Mucosa of rectum (tissue), 2 donors: ENCODE data around the gene DDX31.
"Not testable (repeated sequence)": the region's sequence is repeated elsewhere in the genome, so short reads cannot be mapped to it uniquely, and the experiment has no call there.

Experiments
- H3K27ac ChIP-seq, 2 donors: one replicate each; pipeline ENCODE4 v1.7.0; 2013; ENCODE audit warnings: inconsistent platforms in 2 of 2, low read depth in 2 of 2, low read length in 2 of 2
- H3K27me3 ChIP-seq, 2 donors: one replicate each; pipeline ENCODE4 v1.7.0; 2013; ENCODE audit warnings: low read length in 2 of 2; ENCODE audit not compliant: control insufficient read depth in 2 of 2, insufficient read depth in 2 of 2
- H3K36me3 ChIP-seq, 2 donors: one replicate each; pipeline ENCODE4 v1.7.0; 2013; ENCODE audit warnings: low read length in 2 of 2; ENCODE audit not compliant: control insufficient read depth in 2 of 2, insufficient read depth in 2 of 2
- H3K4me1 ChIP-seq, 2 donors: one replicate each; pipeline ENCODE4 v1.7.0; 2013; ENCODE audit warnings: low read length in 2 of 2, mild to moderate bottlenecking in 1 of 2; ENCODE audit not compliant: control insufficient read depth in 2 of 2, insufficient read depth in 2 of 2
- H3K4me3 ChIP-seq, 2 donors: one replicate each; pipeline ENCODE4 v1.7.0; 2013; ENCODE audit warnings: low read length in 2 of 2
- H3K9ac ChIP-seq, 2 donors: one replicate each; pipeline ENCODE4 v1.7.0; 2013; ENCODE audit warnings: low read length in 2 of 2, low read depth in 1 of 2, mild to moderate bottlenecking in 1 of 2
- H3K9me3 ChIP-seq, 2 donors: one replicate each; pipeline ENCODE4 v1.7.0; 2013; ENCODE audit warnings: low read length in 2 of 2; ENCODE audit not compliant: control insufficient read depth in 2 of 2
- donor health status: healthy.
- donor health status: Normal muscosa, but diverticular disease.

The DDX31 gene

GRCh38 chr9:132577119-132577518 lies 92.7 kb downstream of the DDX31 start:
- no peak overlapping the region for H3K27ac ChIP-seq
- no peaks in the 10 kb centered on the region for H3K4me1 ChIP-seq
- no peaks in the 10 kb centered on the region for H3K36me3 ChIP-seq
- H3K9ac ChIP-seq, result no peak overlapping the region
- H3K9me3 ChIP-seq, result no peaks in the 10 kb centered on the region
- H3K4me3 ChIP-seq, result no peak overlapping the region
- peaks cover 39 to 42% of the 10 kb centered on the region in 2 donors for H3K27me3 ChIP-seq

GRCh38 chr9:132575811-132576210 lies 94.0 kb downstream of the DDX31 start:
- no peaks in the 10 kb centered on the region for H3K4me1 ChIP-seq
- peaks cover 28 to 33% of the 10 kb centered on the region in 2 donors for H3K27me3 ChIP-seq
- H3K9ac ChIP-seq, result no peak overlapping the region

GRCh38 chr9:132575005-132575609 lies 94.7 kb downstream of the DDX31 start:
- H3K9me3 ChIP-seq, result no peaks in the 10 kb centered on the region
- H3K27ac ChIP-seq, result no peak overlapping the region
- H3K27me3 ChIP-seq, result peaks cover 27 to 28% of the 10 kb centered on the region in 2 donors
- no peaks in the 10 kb centered on the region for H3K36me3 ChIP-seq
- no peak overlapping the region for H3K9ac ChIP-seq
- no peaks in the 10 kb centered on the region for H3K4me1 ChIP-seq
- H3K4me3 ChIP-seq, result no peak overlapping the region

More at GRCh38 chr9:132575811-132576210, 94.0 kb downstream of the DDX31 start:
- Histone ChIP-seq H3K4me3 (no peak overlapping the region), H3K36me3 (no peaks in the 10 kb centered on the region), H3K27ac (no peak overlapping the region), H3K9me3 (no peaks in the 10 kb centered on the region)

GRCh38 chr9:132572921-132573320 lies 96.9 kb downstream of the DDX31 start:
- H3K27me3 ChIP-seq, result peaks cover 10% of the 10 kb centered on the region in 2 donors

GRCh38 chr9:132571806-132572600 lies 97.8 kb downstream of the DDX31 start:
- H3K36me3 ChIP-seq, result no peaks in the 10 kb centered on the region
- peaks cover 6 to 8% of the 10 kb centered on the region in 2 donors for H3K27me3 ChIP-seq
- no peaks in the 10 kb centered on the region for H3K9me3 ChIP-seq
- no peak overlapping the region for H3K4me3 ChIP-seq
- H3K27ac ChIP-seq, result no peak overlapping the region
- no peaks in the 10 kb centered on the region for H3K4me1 ChIP-seq
- no peak overlapping the region for H3K9ac ChIP-seq

More at GRCh38 chr9:132572921-132573320, 96.9 kb downstream of the DDX31 start:
- Histone ChIP-seq H3K4me3 (no peak overlapping the region), H3K4me1 (no peaks in the 10 kb centered on the region), H3K9me3 (no peaks in the 10 kb centered on the region), H3K36me3 (no peaks in the 10 kb centered on the region), H3K27ac (no peak overlapping the region), H3K9ac (no peak overlapping the region)

GRCh38 chr9:132568787-132569186 lies 101.0 kb downstream of the DDX31 start:
- H3K9me3 ChIP-seq, H3K36me3 ChIP-seq, H3K9ac ChIP-seq, H3K4me1 ChIP-seq, H3K27me3 ChIP-seq, H3K4me3 ChIP-seq, H3K27ac ChIP-seq: not testable (repeated sequence)

GRCh38 chr9:132564526-132564925 lies 105.3 kb downstream of the DDX31 start:
- no peak overlapping the region for H3K4me3 ChIP-seq
- no peaks in the 10 kb centered on the region for H3K9me3 ChIP-seq
- H3K36me3 ChIP-seq, result no peaks in the 10 kb centered on the region
- peaks cover 7 to 11% of the 10 kb centered on the region in 2 donors for H3K27me3 ChIP-seq
- H3K27ac ChIP-seq, result no peak overlapping the region
- H3K9ac ChIP-seq, result no peak overlapping the region
- no peaks in the 10 kb centered on the region for H3K4me1 ChIP-seq

GRCh38 chr9:132562306-132562573 lies 107.5 kb downstream of the DDX31 start:
- Histone ChIP-seq H3K27ac (no peak overlapping the region), H3K4me1 (no peaks in the 10 kb centered on the region), H3K9me3 (no peaks in the 10 kb centered on the region)

GRCh38 chr9:132560616-132561202 lies 109.1 kb downstream of the DDX31 start:
- Histone ChIP-seq H3K9me3 (no peaks in the 10 kb centered on the region), H3K36me3 (no peaks in the 10 kb centered on the region), H3K27ac (no peak overlapping the region), H3K9ac (no peak overlapping the region), H3K27me3 (peaks cover 7 to 11% of the 10 kb centered on the region in 2 donors), H3K4me1 (no peaks in the 10 kb centered on the region), H3K4me3 (no peak overlapping the region)

More at GRCh38 chr9:132562306-132562573, 107.5 kb downstream of the DDX31 start:
- Histone ChIP-seq H3K36me3 (no peaks in the 10 kb centered on the region), H3K9ac (no peak overlapping the region), H3K27me3 (peaks cover 7 to 11% of the 10 kb centered on the region in 2 donors), H3K4me3 (no peak overlapping the region)

- Histone ChIP-seq H3K4me1 (no peaks in the 10 kb centered on the region), H3K4me3 (no peak overlapping the region), H3K9ac (no peak overlapping the region), H3K27me3 (peaks cover 7 to 13% of the 10 kb centered on the region in 2 donors), H3K36me3 (no peaks in the 10 kb centered on the region), H3K9me3 (no peaks in the 10 kb centered on the region), H3K27ac (no peak overlapping the region)
These were observed 110.1 kb downstream of the DDX31 start for GRCh38 chr9:132559711-132560110.
